ENCODE results near the gene TNKS2.

The TNKS2 gene

GRCh38 chr10:91908337-91909116, 110.3 kb downstream of the TNKS2 start:
- peak; percentile 33 for TF ChIP-seq CTCF (conservative IDR thresholded peaks at IDR 0.05; ENCODE audit: low read depth, low read length)
- no peak for DNase-seq (ENCODE audit: low read depth)
- H3K4me3 ChIP-seq (ENCODE audit: low read length) = peak overlapping the region; percentile 56

GRCh38 chr10:91909117-91909677, 111.0 kb downstream of the TNKS2 start, which contains the start of gene FGFBP3:
Gene FGFBP3 (minus strand): TSS chr10:91909486. CDS start chr10:91908969, 517 bp downstream.
- TF ChIP-seq CTCF (conservative IDR thresholded peaks at IDR 0.05; ENCODE audit: low read depth, low read length) = no peak
- DNase-seq (ENCODE audit: low read depth) = no peak
- H3K4me3 ChIP-seq (ENCODE audit: low read length) = peak within 1 kb of the TSS; percentile 56

- H3K4me3 ChIP-seq (ENCODE audit: low read length) = no peak overlapping the region
- no peak for DNase-seq (ENCODE audit: low read depth)
- TF ChIP-seq CTCF (conservative IDR thresholded peaks at IDR 0.05; ENCODE audit: low read depth, low read length) = no peak
Measured at GRCh38 chr10:91910467-91910866, 112.2 kb downstream of the TNKS2 start.

Measured in retinal pigment epithelial cell (primary cell).